Thyroid gland (tissue), 4 donors: ENCODE data around the gene ATXN7L1. TPM values are rescaled to one million over a fixed set of nuclear protein-coding genes. Genes with fewer than 3 reads are reported as not detected.

Source experiments
- DNase-seq, 2 donors: peaks; one replicate each; pipeline ENCODE4 v3.0.0-alpha.2; 2019
- H3K27ac ChIP-seq, 3 donors: fragments of 200-600 bp; sonication (generic); 1 replicate in 2 of 3; 2 replicates in 1 of 3; pipeline ENCODE4 v1.5.1; 2016 to 2019; ENCODE audit warnings: mild to moderate bottlenecking in 1 of 3, moderate library complexity in 1 of 3
- H3K27me3 ChIP-seq: fragments of 200-600 bp; sonication (generic); one replicate; pipeline ENCODE4 v1.5.1; 2019
- H3K36me3 ChIP-seq, 2 donors: fragments of 200-600 bp; sonication (generic); one replicate each; pipeline ENCODE4 v1.5.1; 2016 to 2019
- H3K4me1 ChIP-seq, 2 donors: fragments of 200-600 bp; sonication (generic); one replicate each; pipeline ENCODE4 v1.5.1; 2017 to 2019
- H3K4me3 ChIP-seq, 3 donors: fragments of 200-600 bp; sonication (generic); replicated peaks in 1 of 3; 1 replicate in 2 of 3; 2 replicates in 1 of 3; pipeline ENCODE4 v1.5.1; 2016; ENCODE audit warnings: mild to moderate bottlenecking in 1 of 3
- H3K9me3 ChIP-seq: fragments of 200-600 bp; sonication (generic); one replicate; pipeline ENCODE4 v1.5.1; 2017
- CTCF ChIP-seq, 6 experiments: fragments of 200-600 bp in 3 of 6; fragments of 450-650 bp in 3 of 6; sonication (generic) in 3 of 6; IDR thresholded peaks; one replicate each; pipeline ENCODE4 v1.5.1; 2016 to 2019; ENCODE audit warnings: antibody characterized with exemption in 6 of 6, mild to moderate bottlenecking in 2 of 6, inconsistent platforms in 1 of 6, moderate library complexity in 1 of 6
- POLR2A ChIP-seq, 2 donors: fragments of 450-650 bp; IDR thresholded peaks; one replicate each; pipeline ENCODE4 v1.6.1; 2017; ENCODE audit warnings: antibody characterized with exemption in 2 of 2, mild to moderate bottlenecking in 2 of 2, moderate library complexity in 1 of 2
- WGBS, 2 donors: methylation state at CpG; one replicate each; pipeline ENCODE4 v1.1.5; 2017; 5-methylcytosine and 5-hydroxymethylcytosine counted together
- intact Hi-C: fragments of 100-400 bp; cut with DNase I; formaldehyde crosslinking; loops from one replicate; pipeline ENCODE4 v1.15.1; 2023
- total RNA-seq, 4 donors: library from RNA; depleted of rRNA; stranded (reverse); fragments of >200 nt; gene quantifications; one replicate each; pipeline ENCODE4 v1.2.3, GENCODE V29; 2016

ATXN7L1 gene
- total RNA-seq, 4 donors from 2014 or later, result 21.8 to 24.4 (median 22.8) TPM

- 95 to 96% methylated on average over 1 of the region's 1 CpG for WGBS, 2 donors
Observed at GRCh38 chr7:105916603-105917002, 40.2 kb upstream of the ATXN7L1 start.

GRCh38 chr7:105913947-105914346 lies 37.5 kb upstream of the ATXN7L1 start:
- Histone ChIP-seq H3K27me3 (no peaks in the 10 kb centered on the region), H3K36me3 (no peaks in the 10 kb centered on the region), H3K9me3 (no peaks in the 10 kb centered on the region), H3K4me1 (no peaks in the 10 kb centered on the region), H3K27ac (no peak overlapping the region), H3K4me3 (no peak overlapping the region)
- WGBS, 2 donors, result 78 to 98% methylated on average over 3 of the region's 3 CpGs
- no peak for DNase-seq
- TF ChIP-seq POLR2A (IDR thresholded peaks at IDR 0.05) (no peak), CTCF (IDR thresholded peaks at IDR 0.05) (no peak)
- intact Hi-C loops, result no loop called here

More at GRCh38 chr7:105916603-105917002, 40.2 kb upstream of the ATXN7L1 start:
- no peak for DNase-seq
- intact Hi-C loops, result no loop called here
- Histone ChIP-seq H3K9me3 (no peaks in the 10 kb centered on the region), H3K4me1 (no peaks in the 10 kb centered on the region), H3K27ac (no peak overlapping the region), H3K36me3 (no peaks in the 10 kb centered on the region), H3K27me3 (no peaks in the 10 kb centered on the region), H3K4me3 (no peak overlapping the region)
- TF ChIP-seq CTCF (IDR thresholded peaks at IDR 0.05) (no peak), POLR2A (IDR thresholded peaks at IDR 0.05) (no peak)

- TF ChIP-seq CTCF (IDR thresholded peaks at IDR 0.05), result no peak
- no peak for TF ChIP-seq POLR2A (IDR thresholded peaks at IDR 0.05)
- intact Hi-C loops, result no loop called here
- H3K27me3 ChIP-seq, result no peaks in the 10 kb centered on the region
- WGBS, 2 donors, result 96 to 97% methylated on average over 4 of the region's 4 CpGs
- H3K36me3 ChIP-seq, result no peaks in the 10 kb centered on the region
- DNase-seq, result no peak
- H3K27ac ChIP-seq, result no peak overlapping the region
- H3K9me3 ChIP-seq, result no peaks in the 10 kb centered on the region
- no peak overlapping the region for H3K4me3 ChIP-seq
- H3K4me1 ChIP-seq, result no peaks in the 10 kb centered on the region
Observed at GRCh38 chr7:105911961-105912575, 35.7 kb upstream of the ATXN7L1 start.

- no peaks in the 10 kb centered on the region for H3K9me3 ChIP-seq
- intact Hi-C loops, result no loop called here
- no peaks in the 10 kb centered on the region for H3K36me3 ChIP-seq
- TF ChIP-seq POLR2A (IDR thresholded peaks at IDR 0.05) (no peak), CTCF (IDR thresholded peaks at IDR 0.05) (no peak)
- no peak for DNase-seq
- 97% methylated on average over 5 of the region's 5 CpGs for WGBS, 2 donors
- no peaks in the 10 kb centered on the region for H3K27me3 ChIP-seq
- H3K27ac ChIP-seq, result no peak overlapping the region
- no peak overlapping the region for H3K4me3 ChIP-seq
- H3K4me1 ChIP-seq, result no peaks in the 10 kb centered on the region
Observed at GRCh38 chr7:105910172-105910571, 33.8 kb upstream of the ATXN7L1 start.

GRCh38 chr7:105909742-105910141 lies 33.3 kb upstream of the ATXN7L1 start:
- WGBS, 2 donors, result 93 to 95% methylated on average over 7 of the region's 7 CpGs
- no peak overlapping the region for H3K4me3 ChIP-seq
- no peak overlapping the region for H3K27ac ChIP-seq
- H3K27me3 ChIP-seq, result no peaks in the 10 kb centered on the region
- intact Hi-C loops, result no loop called here
- H3K4me1 ChIP-seq, result no peaks in the 10 kb centered on the region
- no peak for TF ChIP-seq CTCF (IDR thresholded peaks at IDR 0.05)
- TF ChIP-seq POLR2A (IDR thresholded peaks at IDR 0.05), result no peak
- DNase-seq, result no peak
- no peaks in the 10 kb centered on the region for H3K9me3 ChIP-seq
- no peaks in the 10 kb centered on the region for H3K36me3 ChIP-seq
